ENCODE measurements around the gene RPUSD4.
"Not testable (repeated sequence)": the region's sequence is repeated elsewhere in the genome, so short reads cannot be mapped to it uniquely, and the experiment has no call there.

Gene RPUSD4, protein sequence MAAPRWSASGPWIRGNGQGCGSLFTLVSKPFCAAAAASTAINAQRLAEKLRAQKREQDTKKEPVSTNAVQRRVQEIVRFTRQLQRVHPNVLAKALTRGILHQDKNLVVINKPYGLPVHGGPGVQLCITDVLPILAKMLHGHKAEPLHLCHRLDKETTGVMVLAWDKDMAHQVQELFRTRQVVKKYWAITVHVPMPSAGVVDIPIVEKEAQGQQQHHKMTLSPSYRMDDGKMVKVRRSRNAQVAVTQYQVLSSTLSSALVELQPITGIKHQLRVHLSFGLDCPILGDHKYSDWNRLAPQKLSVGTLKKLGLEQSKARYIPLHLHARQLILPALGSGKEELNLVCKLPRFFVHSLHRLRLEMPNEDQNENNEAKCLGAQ

GRCh38 chr11:126211236-126212088 lies at the start of gene RPUSD4, which contains the start of gene FAM118B:
Gene RPUSD4, minus strand, starts transcription at chr11:126211650. Its CDS starts 12 bp downstream, at chr11:126211638.
Gene FAM118B, plus strand, starts transcription at chr11:126211782. Its CDS starts 23,220 bp downstream, at chr11:126235002.
- H3K4me3 ChIP-seq (replicated peaks; ENCODE audit: low read depth, low read length), result peak within 1 kb of the TSS; percentile 99
- no peak for TF ChIP-seq CTCF (IDR thresholded peaks at IDR 0.05; ENCODE audit: low read length, missing control alignments)
- peak; percentile 97 for DNase-seq (ENCODE audit: low read depth)

GRCh38 chr11:126257764-126258163 lies 46.3 kb upstream of the RPUSD4 start:
- peak; percentile 62 for DNase-seq (ENCODE audit: low read depth)
- H3K4me3 ChIP-seq (replicated peaks; ENCODE audit: low read depth, low read length), result no peak overlapping the region
- no peak for TF ChIP-seq CTCF (IDR thresholded peaks at IDR 0.05; ENCODE audit: low read length, missing control alignments)

GRCh38 chr11:126257144-126257543 lies 45.7 kb upstream of the RPUSD4 start:
- no peak for DNase-seq (ENCODE audit: low read depth)
- no peak for TF ChIP-seq CTCF (IDR thresholded peaks at IDR 0.05; ENCODE audit: low read length, missing control alignments)
- no peak overlapping the region for H3K4me3 ChIP-seq (replicated peaks; ENCODE audit: low read depth, low read length)

DNA sequence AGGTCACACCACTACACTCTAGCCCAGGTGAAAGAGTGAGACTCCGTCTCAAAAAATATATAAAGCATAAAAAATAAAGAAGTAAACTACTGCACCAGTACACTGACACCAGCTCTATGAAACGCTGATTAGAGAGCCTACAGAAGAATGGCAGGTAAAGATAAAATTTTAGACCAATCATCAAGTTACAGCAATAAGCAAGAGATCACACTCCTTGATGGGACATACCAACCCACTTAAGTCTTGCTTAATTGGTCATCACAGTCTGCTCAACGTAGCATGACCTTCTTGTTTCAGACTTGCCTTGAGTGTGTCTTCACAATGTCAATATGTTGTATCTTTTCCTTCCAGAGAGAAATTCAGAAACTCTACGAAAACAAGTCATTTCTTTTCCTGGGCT lies 44.8 kb upstream of the RPUSD4 start:
- no peak for TF ChIP-seq CTCF (IDR thresholded peaks at IDR 0.05; ENCODE audit: low read length, missing control alignments)
- H3K4me3 ChIP-seq (replicated peaks; ENCODE audit: low read depth, low read length), result no peak overlapping the region
- no peak for DNase-seq (ENCODE audit: low read depth)

DNA sequence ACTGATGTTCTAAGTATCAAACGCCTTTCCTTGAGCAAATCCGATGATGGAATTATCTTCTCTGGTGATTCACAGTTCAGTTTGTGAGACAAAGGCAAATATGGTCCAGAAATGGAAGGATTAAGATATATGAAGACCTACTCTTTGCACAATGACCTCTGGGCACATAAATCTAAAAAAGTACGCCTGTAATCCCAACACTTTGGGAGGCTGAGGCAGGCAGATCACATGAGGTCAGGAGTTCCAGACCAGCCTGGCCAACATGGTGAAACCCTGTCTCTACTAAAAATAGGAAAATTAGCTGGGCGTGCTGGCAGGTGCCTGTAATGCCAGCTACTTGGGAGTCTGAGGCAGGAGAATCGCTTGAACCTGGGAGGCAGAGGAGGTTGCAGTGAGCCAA lies 44.1 kb upstream of the RPUSD4 start:
- not testable (repeated sequence) for DNase-seq (ENCODE audit: low read depth); H3K4me3 ChIP-seq (replicated peaks; ENCODE audit: low read depth, low read length)

GRCh38 chr11:126254819-126255218 lies 43.4 kb upstream of the RPUSD4 start:
- TF ChIP-seq CTCF (IDR thresholded peaks at IDR 0.05; ENCODE audit: low read length, missing control alignments), result no peak
- DNase-seq (ENCODE audit: low read depth), result no peak
- no peak overlapping the region for H3K4me3 ChIP-seq (replicated peaks; ENCODE audit: low read depth, low read length)

- H3K4me3 ChIP-seq (replicated peaks; ENCODE audit: low read depth, low read length), result no peak overlapping the region
- DNase-seq (ENCODE audit: low read depth), result no peak
- no peak for TF ChIP-seq CTCF (IDR thresholded peaks at IDR 0.05; ENCODE audit: low read length, missing control alignments)
Measured at GRCh38 chr11:126253265-126253664, 41.8 kb upstream of the RPUSD4 start.

Measured in fibroblast of pulmonary artery (primary cell).